Subcutaneous abdominal adipose tissue (tissue), 5 donors: ENCODE results near the gene SLC25A21.
"Not testable (repeated sequence)": the region's sequence is repeated elsewhere in the genome, so short reads cannot be mapped to it uniquely, and the experiment has no call there.

ENCODE experiments used
- H3K27ac ChIP-seq: one replicate; pipeline ENCODE4 v1.7.0; 2013; ENCODE audit warnings: low read depth, mild to moderate bottlenecking, inconsistent platforms, low read length, moderate library complexity
- H3K27me3 ChIP-seq, 5 donors: one replicate each; pipeline ENCODE4 v1.7.0; 2013; ENCODE audit warnings: low read length in 5 of 5, inconsistent platforms in 1 of 5; ENCODE audit not compliant: control insufficient read depth in 5 of 5, insufficient read depth in 4 of 5
- H3K36me3 ChIP-seq, 5 donors: one replicate each; pipeline ENCODE4 v1.7.0; 2013; ENCODE audit warnings: low read length in 5 of 5; ENCODE audit not compliant: control insufficient read depth in 5 of 5, insufficient read depth in 5 of 5
- H3K4me1 ChIP-seq, 5 donors: one replicate each; pipeline ENCODE4 v1.7.0; 2013; ENCODE audit warnings: low read length in 5 of 5, mild to moderate bottlenecking in 3 of 5, moderate library complexity in 1 of 5; ENCODE audit not compliant: control insufficient read depth in 5 of 5, insufficient read depth in 5 of 5
- H3K4me3 ChIP-seq, 5 donors: one replicate each; pipeline ENCODE4 v1.7.0; 2013; ENCODE audit warnings: low read length in 5 of 5, low read depth in 1 of 5
- H3K9ac ChIP-seq, 5 donors: one replicate each; pipeline ENCODE4 v1.7.0; 2013; ENCODE audit warnings: low read length in 5 of 5, mild to moderate bottlenecking in 4 of 5, moderate library complexity in 3 of 5
- H3K9me3 ChIP-seq, 5 donors: one replicate each; pipeline ENCODE4 v1.7.0; 2013; ENCODE audit warnings: low read length in 5 of 5; ENCODE audit not compliant: control insufficient read depth in 5 of 5
- donor health status: healthy.
- donor health status: healthy.
- donor health status: healthy.
- donor health status: healthy.
- donor health status: healthy.

The SLC25A21 gene

GRCh38 chr14:37146438-37146837 lies 26.0 kb downstream of the SLC25A21 start:
- not testable (repeated sequence) for H3K27ac ChIP-seq

GRCh38 chr14:37145395-37145794 lies 27.0 kb downstream of the SLC25A21 start:
- no peaks in the 10 kb centered on the region for H3K9me3 ChIP-seq

More at GRCh38 chr14:37146438-37146837, 26.0 kb downstream of the SLC25A21 start:
- not testable (repeated sequence) for H3K4me3 ChIP-seq, H3K9me3 ChIP-seq, H3K9ac ChIP-seq, H3K4me1 ChIP-seq, H3K36me3 ChIP-seq, H3K27me3 ChIP-seq

GRCh38 chr14:37144729-37145363 lies 27.6 kb downstream of the SLC25A21 start:
- Histone ChIP-seq H3K4me3 (no peak overlapping the region), H3K36me3 (no peaks in the 10 kb centered on the region), H3K9ac (no peak overlapping the region), H3K27ac (no peak overlapping the region), H3K9me3 (no peaks in the 10 kb centered on the region), H3K27me3 (no peaks in the 10 kb centered on the region), H3K4me1 (no peaks in the 10 kb centered on the region)

More at GRCh38 chr14:37145395-37145794, 27.0 kb downstream of the SLC25A21 start:
- no peak overlapping the region for H3K27ac ChIP-seq
- H3K36me3 ChIP-seq, result no peaks in the 10 kb centered on the region
- peaks cover 0 to 1% (median 0%) of the 10 kb centered on the region in 5 donors for H3K4me1 ChIP-seq
- H3K27me3 ChIP-seq, result no peaks in the 10 kb centered on the region
- H3K4me3 ChIP-seq, result no peak overlapping the region
- H3K9ac ChIP-seq, result no peak overlapping the region

- no peak overlapping the region for H3K4me3 ChIP-seq
- H3K9me3 ChIP-seq, result no peaks in the 10 kb centered on the region
These were observed 28.9 kb downstream of the SLC25A21 start for GRCh38 chr14:37143475-37143874.

GRCh38 chr14:37142835-37143401 lies 29.5 kb downstream of the SLC25A21 start:
- Histone ChIP-seq H3K9me3 (no peaks in the 10 kb centered on the region), H3K9ac (no peak overlapping the region), H3K36me3 (no peaks in the 10 kb centered on the region), H3K27ac (no peak overlapping the region), H3K4me1 (no peaks in the 10 kb centered on the region), H3K4me3 (no peak overlapping the region), H3K27me3 (no peaks in the 10 kb centered on the region)

More at GRCh38 chr14:37143475-37143874, 28.9 kb downstream of the SLC25A21 start:
- no peaks in the 10 kb centered on the region for H3K27me3 ChIP-seq
- no peaks in the 10 kb centered on the region for H3K4me1 ChIP-seq
- H3K27ac ChIP-seq, result no peak overlapping the region
- no peak overlapping the region for H3K9ac ChIP-seq
- H3K36me3 ChIP-seq, result no peaks in the 10 kb centered on the region

GRCh38 chr14:37140176-37140575 lies 32.2 kb downstream of the SLC25A21 start:
- H3K36me3 ChIP-seq, result no peaks in the 10 kb centered on the region
- H3K4me1 ChIP-seq, result no peaks in the 10 kb centered on the region
- H3K27me3 ChIP-seq, result no peaks in the 10 kb centered on the region
- H3K27ac ChIP-seq, result no peak overlapping the region
- no peak overlapping the region for H3K4me3 ChIP-seq
- H3K9me3 ChIP-seq, result no peaks in the 10 kb centered on the region
- no peak overlapping the region for H3K9ac ChIP-seq

GRCh38 chr14:37139710-37140109 lies 32.7 kb downstream of the SLC25A21 start:
- no peak overlapping the region for H3K9ac ChIP-seq
- no peaks in the 10 kb centered on the region for H3K36me3 ChIP-seq
- H3K9me3 ChIP-seq, result no peaks in the 10 kb centered on the region
- no peaks in the 10 kb centered on the region for H3K4me1 ChIP-seq
- no peak overlapping the region for H3K27ac ChIP-seq
- no peaks in the 10 kb centered on the region for H3K27me3 ChIP-seq
- H3K4me3 ChIP-seq, result no peak overlapping the region

GRCh38 chr14:37138898-37139297 lies 33.5 kb downstream of the SLC25A21 start:
- H3K4me3 ChIP-seq, result no peak overlapping the region
- H3K4me1 ChIP-seq, result no peaks in the 10 kb centered on the region
- H3K9ac ChIP-seq, result no peak overlapping the region
- H3K27ac ChIP-seq, result no peak overlapping the region
- H3K27me3 ChIP-seq, result no peaks in the 10 kb centered on the region
- no peaks in the 10 kb centered on the region for H3K36me3 ChIP-seq
- H3K9me3 ChIP-seq, result no peaks in the 10 kb centered on the region

- Histone ChIP-seq H3K4me3 (no peak overlapping the region), H3K36me3 (no peaks in the 10 kb centered on the region), H3K4me1 (no peaks in the 10 kb centered on the region), H3K9me3 (no peaks in the 10 kb centered on the region), H3K27me3 (no peaks in the 10 kb centered on the region), H3K27ac (no peak overlapping the region), H3K9ac (no peak overlapping the region)
These were observed 39.0 kb downstream of the SLC25A21 start for GRCh38 chr14:37133284-37133913.

- H3K4me3 ChIP-seq, result no peak overlapping the region
- no peak overlapping the region for H3K9ac ChIP-seq
- no peaks in the 10 kb centered on the region for H3K36me3 ChIP-seq
- no peaks in the 10 kb centered on the region for H3K9me3 ChIP-seq
- no peaks in the 10 kb centered on the region for H3K4me1 ChIP-seq
- H3K27me3 ChIP-seq, result no peaks in the 10 kb centered on the region
- H3K27ac ChIP-seq, result no peak overlapping the region
These were observed 41.2 kb downstream of the SLC25A21 start for GRCh38 chr14:37131205-37131604.
